GM19193 (cell line): ENCODE data around the gene DAB2.

Source experiments
- POLR2A ChIP-seq: IDR thresholded peaks from 4 replicates; pipeline ENCODE4 v1.6.1; 2011; ENCODE audit not compliant: insufficient read depth, insufficient read length; ENCODE audit errors: extremely low read depth

DAB2 gene

GRCh38 chr5:39377613-39378012 lies 47.2 kb downstream of the DAB2 start:
- TF ChIP-seq POLR2A: no peak

GRCh38 chr5:39376293-39376714 lies 48.5 kb downstream of the DAB2 start:
- no peak for TF ChIP-seq POLR2A

GRCh38 chr5:39373791-39374190 lies 51.0 kb downstream of the DAB2 start:
- no peak for TF ChIP-seq POLR2A

- no peak for TF ChIP-seq POLR2A
These were observed 53.5 kb downstream of the DAB2 start for GRCh38 chr5:39371367-39371635.

GRCh38 chr5:39370555-39371366 lies 54.0 kb downstream of the DAB2 start:
- TF ChIP-seq POLR2A: no peak

- no peak for TF ChIP-seq POLR2A
These were observed 55.5 kb downstream of the DAB2 start for GRCh38 chr5:39369123-39369815.

GRCh38 chr5:39368116-39368515 lies 56.7 kb downstream of the DAB2 start:
- TF ChIP-seq POLR2A: no peak

- no peak for TF ChIP-seq POLR2A
These were observed 57.1 kb downstream of the DAB2 start for GRCh38 chr5:39367711-39368110.

- no peak for TF ChIP-seq POLR2A
These were observed 60.4 kb downstream of the DAB2 start, which contains the start of gene C9 for GRCh38 chr5:39364367-39364766. Gene C9 (minus strand): TSS chr5:39364495. CDS start chr5:39364464, 31 bp downstream.

- no peak for TF ChIP-seq POLR2A
These were observed 61.6 kb downstream of the DAB2 start for GRCh38 chr5:39363217-39363616.

- TF ChIP-seq POLR2A: no peak
These were observed 62.1 kb downstream of the DAB2 start for GRCh38 chr5:39362646-39363045.

GRCh38 chr5:39361306-39361705 lies 63.5 kb downstream of the DAB2 start:
- TF ChIP-seq POLR2A: no peak

- no peak for TF ChIP-seq POLR2A
These were observed 64.2 kb downstream of the DAB2 start for GRCh38 chr5:39360471-39361111.

GRCh38 chr5:39356263-39356662 lies 68.5 kb downstream of the DAB2 start:
- TF ChIP-seq POLR2A: no peak

GRCh38 chr5:39355324-39355723 lies 69.5 kb downstream of the DAB2 start:
- no peak for TF ChIP-seq POLR2A

- no peak for TF ChIP-seq POLR2A
These were observed 70.9 kb downstream of the DAB2 start for GRCh38 chr5:39353717-39354399.

GRCh38 chr5:39352951-39353350 lies 71.8 kb downstream of the DAB2 start:
- no peak for TF ChIP-seq POLR2A
